ENCODE measurements around the gene SHROOM3.
"Not testable (repeated sequence)": the region's sequence is repeated elsewhere in the genome, so short reads cannot be mapped to it uniquely, and the experiment has no call there.

SHROOM3 gene

GRCh38 chr4:76434901-76435527 lies at the start of gene SHROOM3:
TSS of gene SHROOM3 (plus strand) at chr4:76435229. CDS start at chr4:76436053, 824 bp downstream.
- no peak for DNase-seq

- no peak for DNase-seq
These were observed 49.1 kb upstream of the SHROOM3 start for GRCh38 chr4:76385974-76386373.

GRCh38 chr4:76386566-76387305 lies 48.3 kb upstream of the SHROOM3 start:
- DNase-seq = peak; percentile 57

GRCh38 chr4:76388160-76388908 lies 46.7 kb upstream of the SHROOM3 start:
- DNase-seq = no peak

- DNase-seq = no peak
These were observed 33.4 kb upstream of the SHROOM3 start for GRCh38 chr4:76401654-76402053.

GRCh38 chr4:76406081-76406480 lies 28.9 kb upstream of the SHROOM3 start:
- DNase-seq = no peak

GRCh38 chr4:76407440-76408119 lies 27.4 kb upstream of the SHROOM3 start:
- DNase-seq = peak; percentile 61

GRCh38 chr4:76410636-76411035 lies 24.4 kb upstream of the SHROOM3 start:
- DNase-seq = no peak

- no peak for DNase-seq
These were observed 14.8 kb upstream of the SHROOM3 start for GRCh38 chr4:76420188-76420761.

GRCh38 chr4:76420762-76421581 lies 14.1 kb upstream of the SHROOM3 start, which contains the start of gene CCDC158:
TSS of gene CCDC158 (minus strand) at chr4:76421141. CDS start at chr4:76403207, 17,934 bp downstream.
- no peak for DNase-seq

GRCh38 chr4:76423159-76423558 lies 11.9 kb upstream of the SHROOM3 start:
- not testable (repeated sequence) for DNase-seq

GRCh38 chr4:76426272-76426671 lies 8.8 kb upstream of the SHROOM3 start:
- DNase-seq = no peak

GRCh38 chr4:76429636-76430035 lies 5.4 kb upstream of the SHROOM3 start:
- DNase-seq = peak; percentile 52

GRCh38 chr4:76430519-76431388 lies 4.3 kb upstream of the SHROOM3 start:
- peak; percentile 36 for DNase-seq

- DNase-seq = no peak
These were observed 695 bp downstream of the SHROOM3 start for GRCh38 chr4:76435528-76436319.

GRCh38 chr4:76439491-76439890 lies 4.5 kb downstream of the SHROOM3 start:
- DNase-seq = no peak

GRCh38 chr4:76441881-76442280 lies 6.9 kb downstream of the SHROOM3 start:
- no peak for DNase-seq

- DNase-seq = no peak
These were observed 7.8 kb downstream of the SHROOM3 start for GRCh38 chr4:76442807-76443206.

- no peak for DNase-seq
These were observed 8.3 kb downstream of the SHROOM3 start for GRCh38 chr4:76443376-76443775.

GRCh38 chr4:76445911-76446310 lies 10.9 kb downstream of the SHROOM3 start:
- DNase-seq = no peak

Data from MV-4-11 (cell line).